ENCODE results near the gene CAPN5. TPM values are rescaled to one million over a fixed set of nuclear protein-coding genes. Genes with fewer than 3 reads are reported as not detected.

Gene CAPN5
- total RNA-seq, 1 donor, result 14.7 TPM

DNA sequence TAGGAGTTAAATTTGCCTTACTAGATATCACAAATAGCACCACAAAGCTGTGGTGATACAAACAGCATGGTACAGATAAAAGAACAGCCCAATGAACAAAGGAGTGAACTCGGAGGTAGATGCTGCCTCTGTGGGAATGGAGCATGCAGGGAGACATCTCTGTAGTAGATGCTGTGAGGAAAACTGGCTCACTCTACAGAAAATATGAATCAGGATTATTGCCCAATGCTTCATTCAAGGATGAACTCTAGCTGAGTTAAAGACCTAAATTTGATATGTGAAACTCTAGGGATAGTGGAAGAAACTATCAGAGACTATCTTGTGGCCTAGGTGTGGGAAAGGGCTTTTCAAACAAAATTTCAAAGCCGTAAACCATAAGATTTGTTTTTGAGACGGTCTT is 15.3 kb upstream of the CAPN5 start:
- no peak for TF ChIP-seq CTCF (IDR thresholded peaks at IDR 0.05; ENCODE audit: insufficient read depth, low read depth, low read length)
- no peak overlapping the region for H3K4me3 ChIP-seq (ENCODE audit: low read depth, low read length)
- no peak for DNase-seq (ENCODE audit: low read depth)

- DNase-seq (ENCODE audit: low read depth), result no peak
- H3K4me3 ChIP-seq (ENCODE audit: low read depth, low read length), result no peak overlapping the region
- TF ChIP-seq CTCF (IDR thresholded peaks at IDR 0.05; ENCODE audit: insufficient read depth, low read depth, low read length), result no peak
Observed at GRCh38 chr11:77052518-77052917, 14.3 kb upstream of the CAPN5 start.

- no peak for DNase-seq (ENCODE audit: low read depth)
- TF ChIP-seq CTCF (IDR thresholded peaks at IDR 0.05; ENCODE audit: insufficient read depth, low read depth, low read length), result no peak
- H3K4me3 ChIP-seq (ENCODE audit: low read depth, low read length), result no peak overlapping the region
Observed at GRCh38 chr11:77053217-77054015, 13.4 kb upstream of the CAPN5 start.

DNA sequence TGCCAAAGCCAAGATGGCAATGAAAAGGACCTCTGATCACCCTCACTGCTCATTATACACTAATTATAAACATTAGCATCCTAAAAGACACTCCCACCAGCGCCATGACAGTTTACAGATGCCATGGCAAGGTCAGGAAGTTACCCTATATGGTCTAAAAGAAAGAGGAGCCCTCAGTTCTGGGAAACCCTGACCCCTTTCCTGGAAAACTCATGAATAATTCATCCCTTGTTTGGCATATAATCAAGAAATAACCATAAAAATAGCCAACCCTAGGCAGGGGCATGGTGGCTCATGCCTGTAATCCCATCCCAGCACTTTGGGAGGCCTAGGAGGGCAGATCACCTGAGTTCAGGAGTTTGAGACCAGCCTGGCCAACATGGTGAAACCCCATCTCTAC is 12.7 kb upstream of the CAPN5 start:
- DNase-seq (ENCODE audit: low read depth), result no peak
- H3K4me3 ChIP-seq (ENCODE audit: low read depth, low read length), result no peak overlapping the region
- no peak for TF ChIP-seq CTCF (IDR thresholded peaks at IDR 0.05; ENCODE audit: insufficient read depth, low read depth, low read length)

- no peak overlapping the region for H3K4me3 ChIP-seq (ENCODE audit: low read depth, low read length)
- no peak for DNase-seq (ENCODE audit: low read depth)
- TF ChIP-seq CTCF (IDR thresholded peaks at IDR 0.05; ENCODE audit: insufficient read depth, low read depth, low read length), result no peak
Observed at GRCh38 chr11:77055101-77055561, 11.6 kb upstream of the CAPN5 start.

- no peak overlapping the region for H3K4me3 ChIP-seq (ENCODE audit: low read depth, low read length)
- no peak for TF ChIP-seq CTCF (IDR thresholded peaks at IDR 0.05; ENCODE audit: insufficient read depth, low read depth, low read length)
- no peak for DNase-seq (ENCODE audit: low read depth)
Observed at GRCh38 chr11:77055913-77056312, 10.9 kb upstream of the CAPN5 start.
